Fibroblast of lung (primary cell): ENCODE measurements around the gene ELP4.

ENCODE experiments used
- CTCF ChIP-seq, 2 donors: IDR thresholded peaks in 1 of 2; conservative IDR thresholded peaks in 1 of 2; 1 replicate in 1 of 2; 2 replicates in 1 of 2; pipeline ENCODE4 v1.5.1; 2011 to 2012; ENCODE audit warnings: low read length in 2 of 2, control low read depth in 1 of 2, inconsistent platforms in 1 of 2, low read depth in 1 of 2, mild to moderate bottlenecking in 1 of 2
- EZH2 ChIP-seq: IDR thresholded peaks from 2 replicates; pipeline ENCODE4 v1.5.1; 2012; ENCODE audit warnings: low read length, control low read depth, mild to moderate bottlenecking; ENCODE audit errors: missing control alignments

- TF ChIP-seq EZH2: peak; percentile 82
- TF ChIP-seq CTCF (conservative IDR thresholded peaks at IDR 0.05 in 1 of 2, IDR thresholded peaks at IDR 0.05 in 1 of 2; ENCODE audit: low read depth in 1 of 2, low read length in 2 of 2): no peak
Observed at GRCh38 chr11:31814176-31814868, 304.8 kb downstream of the ELP4 start.
